ENCODE data around the gene POU6F2. TPM values are rescaled to one million over a fixed set of nuclear protein-coding genes. Genes with fewer than 3 reads are reported as not detected.

POU6F2 gene
- total RNA-seq, 4 donors from 2014 or later, result 0.91 TPM; not detected in 3

GRCh38 chr7:39091145-39091544 is 113.4 kb downstream of the POU6F2 start:
- Histone ChIP-seq H3K27me3 (no peaks in the 10 kb centered on the region), H3K9me3 (no peaks in the 10 kb centered on the region), H3K36me3 (no peaks in the 10 kb centered on the region), H3K4me3 (no peak overlapping the region), H3K4me1 (no peaks in the 10 kb centered on the region), H3K27ac (no peak overlapping the region)
- intact Hi-C loops (cut with DNase I; ENCODE audit: low total_unique reads), result no loop called here
- TF ChIP-seq CTCF (IDR thresholded peaks at IDR 0.05) (no peak), POLR2A (IDR thresholded peaks at IDR 0.05) (no peak)
- no peak for DNase-seq

- no peak overlapping the region for H3K4me3 ChIP-seq
- TF ChIP-seq POLR2A (IDR thresholded peaks at IDR 0.05) (no peak), CTCF (IDR thresholded peaks at IDR 0.05) (no peak)
- H3K36me3 ChIP-seq, result no peaks in the 10 kb centered on the region
- no peaks in the 10 kb centered on the region for H3K27me3 ChIP-seq
- intact Hi-C loops (cut with DNase I; ENCODE audit: low total_unique reads), result no loop called here
- no peaks in the 10 kb centered on the region for H3K4me1 ChIP-seq
- H3K9me3 ChIP-seq, result no peaks in the 10 kb centered on the region
- DNase-seq, result no peak
- no peak overlapping the region for H3K27ac ChIP-seq
Observed at GRCh38 chr7:39091774-39092173, 114.1 kb downstream of the POU6F2 start.

GRCh38 chr7:39094731-39095130 is 117.0 kb downstream of the POU6F2 start:
- H3K27ac ChIP-seq, result no peak overlapping the region
- H3K4me3 ChIP-seq, result no peak overlapping the region
- no peaks in the 10 kb centered on the region for H3K36me3 ChIP-seq
- no peak for DNase-seq
- TF ChIP-seq CTCF (IDR thresholded peaks at IDR 0.05) (no peak), POLR2A (IDR thresholded peaks at IDR 0.05) (no peak)
- no peaks in the 10 kb centered on the region for H3K27me3 ChIP-seq
- H3K9me3 ChIP-seq, result no peaks in the 10 kb centered on the region
- no peaks in the 10 kb centered on the region for H3K4me1 ChIP-seq
- intact Hi-C loops (cut with DNase I; ENCODE audit: low total_unique reads), result no loop called here

GRCh38 chr7:39095875-39096619 is 118.3 kb downstream of the POU6F2 start:
- intact Hi-C loops (cut with DNase I; ENCODE audit: low total_unique reads), result no loop called here
- Histone ChIP-seq H3K27ac (no peak overlapping the region), H3K4me3 (no peak overlapping the region), H3K36me3 (no peaks in the 10 kb centered on the region), H3K4me1 (no peaks in the 10 kb centered on the region), H3K9me3 (no peaks in the 10 kb centered on the region), H3K27me3 (no peaks in the 10 kb centered on the region)
- TF ChIP-seq POLR2A (IDR thresholded peaks at IDR 0.05), result no peak
- TF ChIP-seq CTCF (IDR thresholded peaks at IDR 0.05), result no peak
- DNase-seq, result no peak

DNA sequence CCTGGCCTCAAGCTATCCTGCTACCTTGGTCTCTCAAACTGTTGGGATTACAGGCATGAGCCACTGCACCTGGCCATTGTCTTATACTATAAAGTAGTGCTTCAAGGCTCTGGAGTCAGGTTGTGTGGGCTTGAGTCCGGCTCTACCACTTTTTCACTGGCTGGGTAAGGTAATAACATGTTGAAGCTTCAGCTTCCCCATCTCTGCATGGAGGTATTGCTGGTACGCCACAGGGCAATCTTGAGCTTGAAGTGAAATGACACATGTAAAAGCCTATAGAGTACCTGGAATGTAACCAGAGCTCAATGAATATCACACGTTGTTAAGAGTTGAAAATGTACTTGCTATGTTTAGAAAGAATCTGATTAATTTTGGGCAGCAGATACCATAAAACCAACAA is 120.8 kb downstream of the POU6F2 start:
- Histone ChIP-seq H3K27ac (no peak overlapping the region), H3K9me3 (no peaks in the 10 kb centered on the region), H3K36me3 (no peaks in the 10 kb centered on the region), H3K27me3 (no peaks in the 10 kb centered on the region), H3K4me3 (no peak overlapping the region), H3K4me1 (no peaks in the 10 kb centered on the region)
- no peak for DNase-seq
- TF ChIP-seq POLR2A (IDR thresholded peaks at IDR 0.05) (no peak), CTCF (IDR thresholded peaks at IDR 0.05) (no peak)
- intact Hi-C loops (cut with DNase I; ENCODE audit: low total_unique reads), result no loop called here
